Smooth muscle cell of the umbilical artery (primary cell): Measurements from ENCODE around the gene CABCOCO1. TPM values are rescaled to one million over a fixed set of nuclear protein-coding genes. Genes with fewer than 3 reads are reported as not detected.

Source experiments
- total RNA-seq: library from RNA; depleted of rRNA; stranded (reverse); fragments of >200 nt; gene quantifications from 2 replicates; pipeline ENCODE4 v1.2.3, GENCODE V29; 2014

Gene CABCOCO1
- total RNA-seq, result 0.18 TPM in 1 of 2 replicates, not detected in the other

GRCh38 chr10:61662794-61663259, at the start of gene CABCOCO1:
Gene CABCOCO1, plus strand, starts transcription at chr10:61662929. Its CDS starts 44 bp downstream, at chr10:61662973.

Other genes starting within 250 kb of the CABCOCO1 start
- 0.28 and 0.59 TPM in 2 replicates for gene TMEM26, start 209.5 kb upstream of the CABCOCO1 start, total RNA-seq
- 22.8 and 25.2 TPM in 2 replicates for gene ARID5B, start 238.8 kb downstream of the CABCOCO1 start, total RNA-seq